GM23338 (cell line): Measurements from ENCODE around the gene FAM13B. TPM values are rescaled to one million over a fixed set of nuclear protein-coding genes. Genes with fewer than 3 reads are reported as not detected.

ENCODE experiments used
- ATAC-seq: fragments of 200-7000 bp; cut with Tn5 transposase; 3 replicates; pipeline ENCODE4 v1.9.1; 2020
- DNase-seq: peaks from one replicate; pipeline ENCODE4 v3.0.0-alpha.2; 2015; ENCODE audit warnings: low spot score
- H2AFZ ChIP-seq: fragments of 200-600 bp; sonication (generic); 2 replicates; pipeline ENCODE4 v1.8.0; 2016; ENCODE audit warnings: antibody characterized with exemption, mild to moderate bottlenecking, moderate library complexity
- H3F3A ChIP-seq: fragments of 200-600 bp; sonication (generic); replicated peaks from 2 replicates; pipeline ENCODE4 v1.8.0; 2017; ENCODE audit warnings: antibody characterized with exemption, mixed run types, low read depth
- H3K27ac ChIP-seq: fragments of 200-600 bp; sonication (generic); 2 replicates; pipeline ENCODE4 v1.6.1; 2016; ENCODE audit warnings: low read depth
- H3K27me3 ChIP-seq: fragments of 200-600 bp; sonication (generic); 2 replicates; pipeline ENCODE4 v1.8.0; 2016; ENCODE audit warnings: mild to moderate bottlenecking, mixed run types, moderate library complexity; ENCODE audit not compliant: insufficient read depth
- H3K36me3 ChIP-seq: fragments of 200-600 bp; sonication (generic); 2 replicates; pipeline ENCODE4 v1.8.0; 2016; ENCODE audit warnings: mild to moderate bottlenecking; ENCODE audit not compliant: insufficient read depth
- H3K4me1 ChIP-seq: fragments of 200-600 bp; sonication (generic); 2 replicates; pipeline ENCODE4 v1.8.0; 2016; ENCODE audit warnings: mild to moderate bottlenecking, moderate library complexity; ENCODE audit not compliant: insufficient read depth
- H3K4me2 ChIP-seq: fragments of 200-600 bp; sonication (generic); 2 replicates; pipeline ENCODE4 v1.7.1; 2017; ENCODE audit warnings: mixed run types
- H3K4me3 ChIP-seq: fragments of 200-600 bp; sonication (generic); 2 replicates; pipeline ENCODE4 v1.6.1; 2016; ENCODE audit warnings: mixed run types
- H3K79me2 ChIP-seq: fragments of 200-600 bp; sonication (generic); replicated peaks from 2 replicates; pipeline ENCODE4 v1.8.0; 2017; ENCODE audit warnings: mild to moderate bottlenecking; ENCODE audit not compliant: insufficient read depth
- H3K9me2 ChIP-seq: fragments of 200-600 bp; sonication (generic); 2 replicates; pipeline ENCODE4 v1.8.0; 2017; ENCODE audit not compliant: insufficient read depth
- H4K20me1 ChIP-seq: fragments of 200-600 bp; sonication (generic); replicated peaks from 2 replicates; pipeline ENCODE4 v1.8.0; 2017; ENCODE audit warnings: mild to moderate bottlenecking; ENCODE audit not compliant: insufficient read depth
- H3K27ac Mint-ChIP-seq: 2 replicates; pipeline ENCODE4 v1.8.0; 2020; ENCODE audit warnings: inconsistent platforms, mild to moderate bottlenecking, moderate library complexity, mixed read lengths
- H3K27me3 Mint-ChIP-seq: 3 replicates; pipeline ENCODE4 v1.8.0; 2022; ENCODE audit warnings: low read depth, mild to moderate bottlenecking, moderate library complexity, mixed read lengths, inconsistent platforms; ENCODE audit not compliant: insufficient read depth, poor library complexity
- H3K36me3 Mint-ChIP-seq: 3 replicates; pipeline ENCODE4 v1.8.0; 2021; ENCODE audit warnings: low read depth, mild to moderate bottlenecking, inconsistent platforms, moderate library complexity, mixed read lengths
- H3K4me1 Mint-ChIP-seq: 3 replicates; pipeline ENCODE4 v1.8.0; 2020; ENCODE audit warnings: mild to moderate bottlenecking, inconsistent platforms, mixed read lengths
- H3K4me3 Mint-ChIP-seq: 3 replicates; pipeline ENCODE4 v1.8.0; 2021; ENCODE audit warnings: moderate library complexity, mild to moderate bottlenecking, inconsistent platforms, mixed read lengths
- H3K9me3 Mint-ChIP-seq: 3 replicates; pipeline ENCODE4 v1.8.0; 2020; ENCODE audit warnings: moderate library complexity, mild to moderate bottlenecking, inconsistent platforms, mixed read lengths
- CREB1 ChIP-seq: fragments of 250-450 bp; sonication (Bioruptor Pico); IDR thresholded peaks from 2 replicates; pipeline ENCODE4 v1.5.0; 2020; ENCODE audit warnings: low read depth, mild to moderate bottlenecking, moderate library complexity
- CTCF ChIP-seq, 2 experiments: fragments of 200-600 bp in 1 of 2; sonication (generic) in 1 of 2; conservative IDR thresholded peaks; 2 replicates each; pipeline versions ENCODE4 v1.5.1 to v1.6.1; 2016 to 2017; ENCODE audit warnings: antibody characterized with exemption in 2 of 2, low read depth in 2 of 2, mild to moderate bottlenecking in 2 of 2, moderate library complexity in 1 of 2
- ETS1 ChIP-seq: IDR thresholded peaks from 2 replicates; pipeline ENCODE4 v1.6.1; 2016; ENCODE audit warnings: antibody characterized with exemption
- EZH2 ChIP-seq: fragments of 200-600 bp; sonication (generic); IDR thresholded peaks from one replicate; pipeline ENCODE4 v1.8.0; 2017; ENCODE audit warnings: antibody characterized with exemption, mild to moderate bottlenecking, low read depth; ENCODE audit not compliant: unreplicated experiment
- JUNB ChIP-seq: IDR thresholded peaks from one replicate; pipeline ENCODE4 v1.6.1; 2016; ENCODE audit warnings: antibody characterized with exemption; ENCODE audit not compliant: unreplicated experiment
- POLR2AphosphoS5 ChIP-seq: IDR thresholded peaks from 2 replicates; pipeline ENCODE4 v1.6.1; 2016; ENCODE audit warnings: antibody characterized with exemption, low read depth
- REST ChIP-seq: IDR thresholded peaks from one replicate; pipeline ENCODE4 v1.6.1; 2018; ENCODE audit warnings: antibody characterized with exemption; ENCODE audit not compliant: unreplicated experiment
- STAT1 ChIP-seq: IDR thresholded peaks from one replicate; pipeline ENCODE4 v1.6.1; 2016; ENCODE audit warnings: antibody characterized with exemption; ENCODE audit not compliant: unreplicated experiment
- ZNF331 ChIP-seq: fragments of 250-450 bp; sonication (Bioruptor Pico); IDR thresholded peaks from 2 replicates; pipeline ENCODE4 v1.5.0; 2020; ENCODE audit warnings: low read depth, mild to moderate bottlenecking, moderate library complexity
- ZNF462 ChIP-seq: fragments of 250-450 bp; sonication (Bioruptor Pico); IDR thresholded peaks from 2 replicates; pipeline ENCODE4 v1.5.0; 2020; ENCODE audit warnings: mild to moderate bottlenecking, moderate library complexity
- polyA plus RNA-seq: library from polyadenylated mRNA; unstranded; fragments of >200 nt; fragmentation: Nextera tagmentation; extraction: Ambion mirVana; gene quantifications from 2 replicates; pipeline ENCODE4 v1.2.1, GENCODE V29; 2016
- total RNA-seq: library from RNA; depleted of rRNA; stranded (reverse); fragments of >200 nt; shearing (Covaris generic); gene quantifications from 2 replicates; pipeline ENCODE4 v1.2.3, GENCODE V29; 2014

Gene FAM13B
- total and polyA plus RNA-seq, 2 experiments from 2014 or later = 12.9 to 30.2 TPM

- TF ChIP-seq ETS1 (no peak), ZNF331 (CRISPR knock-in tag) (no peak), EZH2 (no peak), JUNB (no peak), POLR2AphosphoS5 (no peak)
These were observed 37.1 kb downstream of the FAM13B start (continued) for GRCh38 chr5:137995749-137996128.

GRCh38 chr5:137995077-137995748 lies 37.7 kb downstream of the FAM13B start:
- Histone ChIP-seq H3K4me1 (no peaks in the 10 kb centered on the region), H3K4me3 (no peak overlapping the region), H3K27ac (no peak overlapping the region), H3K9me2 (no peaks in the 10 kb centered on the region), H4K20me1 (peaks cover 8% of the 10 kb centered on the region; the same call in 1 of the 2 replicates), H3K79me2 (peaks cover 83% of the 10 kb centered on the region), H3F3A (no peaks in the 10 kb centered on the region), H3K27me3 (no peaks in the 10 kb centered on the region), H2AFZ (no peak overlapping the region), H3K4me2 (no peak overlapping the region), H3K36me3 (no peaks in the 10 kb centered on the region)
- ATAC-seq (no peak), DNase-seq (no peak)
- H3K27me3 Mint-ChIP-seq = no peaks in the 10 kb centered on the region
- H3K27ac Mint-ChIP-seq = no peak overlapping the region
- peaks cover 3% of the 10 kb centered on the region; the same call in 1 of the 3 replicates for H3K4me1 Mint-ChIP-seq
- H3K4me3 Mint-ChIP-seq = no peak overlapping the region
- H3K9me3 Mint-ChIP-seq = no peaks in the 10 kb centered on the region; the same call in 2 of the 3 replicates
- peaks cover 27% of the 10 kb centered on the region for H3K36me3 Mint-ChIP-seq
- TF ChIP-seq STAT1 = no peak
- no peak for TF ChIP-seq REST
- no peak for TF ChIP-seq ZNF462 (CRISPR knock-in tag)
- no peak for TF ChIP-seq POLR2AphosphoS5
- no peak for TF ChIP-seq CTCF (conservative IDR thresholded peaks at IDR 0.05; ENCODE audit: low read depth in 2 of 2)
- TF ChIP-seq CREB1 (CRISPR knock-in tag) = no peak
- no peak for TF ChIP-seq ZNF331 (CRISPR knock-in tag)
- no peak for TF ChIP-seq ETS1
